ENCODE data around the gene AGAP1.

The AGAP1 gene

GRCh38 chr2:236034974-236035373 is 541.1 kb downstream of the AGAP1 start:
- DNase-seq, result no peak

- no peak for DNase-seq
These were observed 542.2 kb downstream of the AGAP1 start for GRCh38 chr2:236036045-236036444.

GRCh38 chr2:236038096-236038495 is 544.3 kb downstream of the AGAP1 start:
- DNase-seq, result no peak

GRCh38 chr2:236040600-236041328 is 546.9 kb downstream of the AGAP1 start:
- no peak for DNase-seq

GRCh38 chr2:236041616-236042015 is 547.8 kb downstream of the AGAP1 start:
- no peak for DNase-seq

GRCh38 chr2:236042087-236042486 is 548.2 kb downstream of the AGAP1 start:
- DNase-seq, result no peak

GRCh38 chr2:236044191-236044590 is 550.3 kb downstream of the AGAP1 start:
- no peak for DNase-seq

GRCh38 chr2:236045251-236046235 is 551.7 kb downstream of the AGAP1 start:
- DNase-seq, result no peak

GRCh38 chr2:236046715-236047114 is 552.9 kb downstream of the AGAP1 start:
- no peak for DNase-seq

- no peak for DNase-seq
These were observed 553.3 kb downstream of the AGAP1 start for GRCh38 chr2:236047176-236047575.

- no peak for DNase-seq
These were observed 554.2 kb downstream of the AGAP1 start for GRCh38 chr2:236047886-236048540.

- DNase-seq, result no peak
These were observed 556.1 kb downstream of the AGAP1 start for GRCh38 chr2:236049981-236050380.

- no peak for DNase-seq
These were observed 557.5 kb downstream of the AGAP1 start for GRCh38 chr2:236051351-236051750.

GRCh38 chr2:236051806-236052205 is 558.0 kb downstream of the AGAP1 start:
- no peak for DNase-seq

- DNase-seq, result no peak
These were observed 558.4 kb downstream of the AGAP1 start for GRCh38 chr2:236052206-236052605.

- DNase-seq, result no peak
These were observed 559.3 kb downstream of the AGAP1 start for GRCh38 chr2:236052926-236053821.

- DNase-seq, result no peak
These were observed 560.3 kb downstream of the AGAP1 start for GRCh38 chr2:236054125-236054524.

- no peak for DNase-seq
These were observed 560.9 kb downstream of the AGAP1 start for GRCh38 chr2:236054621-236055305.

GRCh38 chr2:236055471-236055870 is 561.6 kb downstream of the AGAP1 start:
- no peak for DNase-seq

GRCh38 chr2:236056141-236056540 is 562.3 kb downstream of the AGAP1 start:
- DNase-seq, result no peak

- DNase-seq, result no peak
These were observed 563.5 kb downstream of the AGAP1 start for GRCh38 chr2:236057375-236057774.

- DNase-seq, result no peak
These were observed 567.7 kb downstream of the AGAP1 start for GRCh38 chr2:236061497-236061896.
